Amniotic stem cell (primary cell): ENCODE data around the gene GRM2.
A peak's percentile ranks its signal among the peaks of the same experiment; 100 is the strongest.

Source experiments
- DNase-seq: peaks from one replicate; lab custom pipeline; 2025; lab: John Stamatoyannopoulos, UW

The GRM2 gene

DNA sequence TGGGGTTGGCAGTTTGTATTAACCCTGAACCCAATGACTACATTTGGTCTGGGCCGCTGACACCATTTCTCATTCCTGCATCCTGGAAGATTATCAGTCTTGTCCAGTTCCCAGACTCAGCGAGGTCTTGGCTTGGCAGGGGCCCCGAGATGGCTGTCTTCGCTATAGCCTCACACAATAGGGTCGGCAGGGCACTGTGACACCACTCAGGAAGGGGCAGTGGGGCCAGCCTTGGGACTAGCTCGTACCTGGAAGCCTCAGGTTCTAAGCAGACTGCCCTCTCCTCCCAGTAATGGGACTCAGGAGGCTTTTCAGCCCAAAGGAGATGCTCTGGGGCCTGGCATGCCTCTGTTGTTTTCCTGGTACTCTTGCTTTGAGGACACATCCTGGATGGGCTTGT, 26.7 kb upstream of the GRM2 start:
- no peak for DNase-seq

DNA sequence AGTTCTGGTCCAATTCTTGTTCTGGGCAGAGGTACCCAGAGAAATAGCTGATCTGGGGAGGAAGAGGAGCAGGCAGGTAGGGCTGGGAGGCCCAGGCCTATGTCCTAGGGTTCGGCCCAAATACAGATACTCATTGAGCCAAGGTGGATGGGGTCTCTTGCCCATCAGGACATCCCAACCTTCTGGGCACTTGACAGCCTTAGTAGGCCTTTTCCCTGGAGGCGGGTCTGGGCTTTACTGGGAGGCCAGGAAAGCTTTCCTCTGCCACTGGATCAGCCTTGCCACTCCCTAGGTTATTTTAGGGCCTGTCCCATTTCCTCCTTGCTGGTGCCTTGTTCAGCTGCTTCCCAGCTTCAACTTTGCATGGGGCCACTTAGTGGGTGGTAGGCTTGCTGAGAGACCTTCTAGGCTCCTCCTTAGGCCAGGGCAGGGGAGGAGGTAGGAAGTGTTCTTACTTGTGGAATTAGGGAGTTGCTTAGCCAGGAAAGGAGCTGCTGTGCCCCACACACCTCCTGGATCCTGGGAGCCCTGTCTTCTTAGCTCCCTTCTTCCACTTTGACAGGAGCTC, 26.1 kb upstream of the GRM2 start:
- no peak for DNase-seq

DNA sequence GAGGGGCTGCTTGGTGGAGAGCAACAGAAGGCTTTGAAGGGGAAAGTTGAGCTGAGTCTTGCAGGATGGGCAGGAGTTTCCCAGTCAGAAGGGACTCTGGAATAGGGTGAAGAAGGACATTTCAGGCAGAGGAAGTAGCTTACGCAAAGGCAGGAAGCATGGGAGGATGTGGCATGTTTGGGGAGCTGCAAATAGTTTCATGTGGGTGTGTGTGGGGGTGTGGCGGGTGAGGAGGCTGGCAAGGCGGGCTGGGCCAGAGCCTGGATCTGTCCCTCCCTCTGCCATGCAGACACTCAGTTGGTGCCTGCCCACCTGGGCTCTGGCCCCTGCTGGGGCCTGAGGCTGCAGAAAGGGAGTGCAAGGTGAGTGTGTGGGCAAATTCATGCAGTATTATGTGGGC, 25.4 kb upstream of the GRM2 start:
- no peak for DNase-seq

DNA sequence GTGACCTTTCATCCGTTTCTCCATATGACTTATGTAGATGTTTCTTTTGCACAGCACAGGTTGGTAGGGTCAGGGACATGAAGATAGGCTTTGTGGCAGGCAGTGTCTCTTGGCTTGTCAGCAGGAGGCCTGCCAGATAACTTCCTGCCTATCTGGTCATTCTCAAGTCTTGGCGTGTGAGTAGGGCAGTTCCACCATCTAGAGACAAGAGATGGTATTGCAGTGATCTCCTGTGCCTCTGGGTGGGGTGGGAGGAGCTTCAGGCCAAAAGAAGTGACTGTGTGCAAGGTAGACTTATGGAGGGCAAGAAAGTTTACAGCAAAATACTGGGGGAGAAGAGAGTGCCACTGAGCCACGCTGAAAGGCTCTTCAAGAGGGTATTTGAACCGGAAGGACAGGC, 24.8 kb upstream of the GRM2 start:
- peak; percentile 50 for DNase-seq

DNA sequence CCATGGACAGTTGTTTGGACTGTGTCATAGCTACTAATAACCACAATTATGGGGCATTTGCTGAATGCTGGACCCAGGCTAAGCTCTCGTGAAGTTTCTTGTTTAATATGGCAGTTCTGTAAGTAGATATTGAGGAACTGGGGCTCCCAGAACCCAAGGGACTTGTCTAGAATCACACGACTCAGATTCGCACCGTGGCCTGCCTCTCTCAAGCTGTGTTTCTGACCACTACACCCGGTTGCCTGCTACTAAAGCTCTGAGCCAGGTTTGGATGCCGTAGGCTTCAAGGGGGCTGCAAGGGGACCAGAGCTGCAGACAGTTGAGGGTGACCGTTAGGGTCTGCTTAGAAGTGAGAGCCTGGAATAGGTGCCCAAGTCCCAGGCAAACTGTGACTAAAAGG, 24.3 kb upstream of the GRM2 start:
- no peak for DNase-seq

DNA sequence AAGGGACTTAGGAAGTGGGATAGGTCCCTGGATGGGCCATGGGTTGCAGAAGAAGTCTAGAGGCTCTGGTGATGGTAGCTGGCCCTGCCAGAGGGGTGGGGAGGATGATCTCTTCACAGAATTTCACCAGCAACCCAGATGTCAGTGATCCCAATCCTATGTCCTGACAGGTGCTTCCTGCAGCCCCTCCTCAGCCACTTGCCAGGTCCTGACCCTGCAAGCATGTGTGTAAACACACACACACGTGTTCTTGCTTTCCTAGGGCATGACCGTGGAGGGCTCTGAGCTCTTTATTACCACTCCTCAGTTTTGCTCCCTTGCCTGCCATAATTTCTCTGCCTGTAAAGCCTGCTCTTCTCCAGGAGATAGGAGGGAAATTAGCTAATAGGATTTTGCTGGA, 23.3 kb upstream of the GRM2 start:
- DNase-seq, result no peak

DNA sequence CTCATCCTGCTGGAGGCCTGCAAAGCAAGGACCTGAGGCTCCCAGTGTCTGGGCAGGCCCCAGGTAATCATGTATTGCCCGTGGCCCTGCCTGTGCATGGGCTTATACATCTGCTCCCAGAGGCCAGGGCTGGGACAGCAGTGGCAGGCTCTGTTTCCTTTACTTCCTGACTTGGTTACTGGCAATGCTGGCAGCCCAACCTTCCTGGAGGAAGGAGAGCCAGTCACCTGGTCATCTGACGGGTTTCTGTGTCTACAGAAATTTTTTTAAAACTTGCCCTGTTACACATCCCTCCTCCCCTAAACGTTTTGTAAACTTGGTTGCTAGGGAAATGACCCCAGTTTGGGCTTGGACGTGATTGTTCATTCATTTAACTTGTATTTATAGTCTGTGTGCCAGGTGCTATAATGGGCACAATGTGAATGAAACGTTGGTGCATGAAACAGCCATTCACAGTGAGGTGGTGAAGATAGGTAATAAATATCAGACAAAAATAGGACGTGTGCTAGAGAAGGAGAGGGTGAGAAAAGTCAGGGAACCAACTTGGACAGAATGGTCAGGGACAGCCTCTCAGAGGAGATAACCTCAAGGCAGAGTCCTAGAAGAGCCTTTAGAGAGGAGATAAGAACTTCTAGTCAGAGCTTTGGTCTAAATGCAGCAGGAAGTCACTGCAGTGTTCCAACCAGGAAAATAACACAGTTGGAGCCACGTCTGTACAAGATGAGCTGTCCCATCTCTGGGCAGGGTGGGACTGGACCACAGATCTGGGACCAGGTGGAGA, 21.7 kb upstream of the GRM2 start:
- DNase-seq, result no peak

DNA sequence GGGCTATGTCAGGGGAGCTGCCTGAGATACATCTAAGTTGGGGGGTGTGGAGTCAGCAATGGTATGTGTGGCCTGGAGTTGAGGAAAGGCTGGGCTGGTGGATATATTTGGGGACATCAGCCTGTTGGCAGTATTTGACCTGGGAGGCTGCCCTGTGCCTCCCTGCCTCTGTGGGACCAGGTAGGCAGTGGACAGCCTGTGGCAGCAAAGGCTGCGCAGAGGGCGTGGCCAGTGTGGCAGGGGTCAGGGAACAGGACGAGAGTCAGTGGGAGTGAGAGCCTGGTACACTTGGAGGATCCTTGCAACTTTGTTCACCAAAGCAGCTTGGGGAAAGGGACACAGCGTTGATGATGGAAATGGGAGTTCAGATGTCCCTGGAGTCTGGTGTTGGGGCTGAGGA, 20.8 kb upstream of the GRM2 start:
- no peak for DNase-seq

DNA sequence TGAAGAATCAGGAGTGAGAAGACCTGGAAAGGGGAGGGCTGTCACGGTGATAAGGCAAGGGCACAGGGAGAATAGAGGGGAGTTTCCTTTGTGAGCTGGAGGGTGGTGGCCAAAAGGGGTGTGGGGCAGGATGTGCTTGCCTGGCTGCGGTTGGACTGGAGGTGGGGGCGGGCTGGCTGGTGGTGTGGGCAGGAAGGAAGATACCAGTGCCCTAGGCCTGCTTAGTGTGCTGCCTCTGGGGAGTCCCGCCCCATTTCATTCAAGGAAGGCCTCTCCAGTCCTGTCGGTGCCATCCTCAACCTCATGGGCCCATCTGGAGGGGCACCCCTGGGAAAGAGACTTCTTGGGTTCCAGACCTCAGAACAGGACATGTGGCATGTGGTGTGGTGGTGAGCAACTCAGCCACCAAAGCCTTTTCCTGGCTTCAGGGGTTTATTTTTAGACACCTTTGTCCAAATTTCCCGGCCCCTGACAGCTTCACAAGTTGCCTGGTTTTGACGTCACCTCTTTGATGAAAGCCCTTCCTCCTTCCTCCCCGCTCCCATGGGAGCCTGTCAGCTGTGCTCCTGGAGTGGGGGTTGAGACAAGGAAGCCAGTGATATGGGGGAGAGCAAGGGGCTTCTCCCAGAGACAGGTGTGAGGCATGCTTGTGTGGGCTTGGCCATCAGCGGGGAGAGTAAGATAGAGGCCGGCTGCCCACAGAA, 20.2 kb upstream of the GRM2 start:
- DNase-seq, result no peak

DNA sequence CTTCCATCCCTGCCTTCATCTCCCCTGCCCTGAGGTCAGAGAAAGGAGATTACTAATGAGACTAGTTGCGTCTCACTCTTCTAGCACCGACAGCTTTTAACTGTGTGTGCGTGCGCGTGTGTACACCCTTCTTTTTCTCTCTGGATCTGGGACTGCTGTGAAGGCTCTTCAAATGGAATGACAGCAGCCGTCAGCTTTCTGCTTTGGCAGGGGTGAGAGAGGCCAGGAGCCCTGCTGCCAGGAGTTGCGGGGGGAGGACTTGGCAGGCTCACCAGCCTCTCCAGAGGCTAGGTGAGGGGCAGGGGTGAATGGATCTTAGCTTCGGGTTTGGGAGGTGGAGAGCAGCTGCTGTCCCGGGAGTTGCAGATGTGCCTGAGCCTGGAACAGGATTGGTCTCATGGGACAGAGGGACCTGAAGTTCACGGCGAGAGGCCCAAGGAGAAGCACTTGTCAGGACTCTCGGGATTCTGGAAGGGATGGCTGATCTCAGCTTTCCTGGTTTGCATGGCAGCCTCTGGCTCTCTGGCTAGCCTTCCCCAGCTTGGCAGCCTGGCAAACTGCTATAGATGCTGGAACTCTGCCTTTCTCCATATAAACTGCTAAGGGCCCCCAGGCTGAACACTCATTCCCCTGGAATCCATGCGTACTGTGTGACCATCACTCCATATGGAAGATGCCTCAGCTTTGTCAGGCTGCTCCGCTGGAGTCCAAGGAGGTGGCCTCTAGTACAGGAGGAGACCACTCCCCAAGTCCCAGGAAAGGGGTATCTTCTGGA, 19.2 kb upstream of the GRM2 start:
- peak; percentile 29 for DNase-seq

DNA sequence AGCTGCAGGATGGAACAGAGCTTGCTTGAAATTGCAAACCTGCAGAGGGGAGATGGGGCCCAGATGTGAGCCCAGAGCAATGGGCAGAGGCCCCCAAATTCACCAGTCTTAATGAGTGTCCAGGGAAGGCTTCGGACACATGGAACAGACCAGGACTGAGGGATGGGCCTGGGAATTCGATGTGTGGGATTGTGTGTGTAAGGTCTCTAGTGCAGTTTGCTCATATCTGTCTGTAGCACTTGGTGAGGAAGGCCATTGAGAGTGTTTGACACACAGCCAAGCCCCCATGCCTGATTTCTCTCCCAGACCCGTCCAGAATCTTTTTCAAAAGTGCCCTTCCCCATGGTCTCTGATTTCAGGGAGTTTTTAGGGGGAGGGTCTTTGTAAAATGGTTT, 18.7 kb upstream of the GRM2 start:
- DNase-seq, result no peak

DNA sequence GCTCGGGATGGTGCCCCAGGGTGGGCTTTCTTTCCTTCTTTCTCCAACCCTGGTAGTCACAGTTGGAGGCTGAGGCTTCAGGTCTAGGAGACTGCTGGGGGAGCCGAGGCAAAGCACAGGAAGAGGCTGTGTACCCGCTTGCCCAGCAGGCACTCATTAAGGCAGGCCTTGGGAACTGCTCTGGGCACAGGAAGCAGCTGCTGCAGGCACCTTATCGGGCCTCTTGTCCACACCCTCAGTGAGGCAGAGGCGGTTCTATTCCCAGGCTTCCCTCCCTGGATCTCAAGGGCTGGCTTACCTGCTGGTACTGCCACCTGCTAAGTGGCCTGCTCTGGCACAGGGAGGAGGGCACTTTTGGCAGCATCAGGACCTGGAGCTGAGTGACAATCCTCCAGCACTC, 15.8 kb upstream of the GRM2 start:
- no peak for DNase-seq

DNA sequence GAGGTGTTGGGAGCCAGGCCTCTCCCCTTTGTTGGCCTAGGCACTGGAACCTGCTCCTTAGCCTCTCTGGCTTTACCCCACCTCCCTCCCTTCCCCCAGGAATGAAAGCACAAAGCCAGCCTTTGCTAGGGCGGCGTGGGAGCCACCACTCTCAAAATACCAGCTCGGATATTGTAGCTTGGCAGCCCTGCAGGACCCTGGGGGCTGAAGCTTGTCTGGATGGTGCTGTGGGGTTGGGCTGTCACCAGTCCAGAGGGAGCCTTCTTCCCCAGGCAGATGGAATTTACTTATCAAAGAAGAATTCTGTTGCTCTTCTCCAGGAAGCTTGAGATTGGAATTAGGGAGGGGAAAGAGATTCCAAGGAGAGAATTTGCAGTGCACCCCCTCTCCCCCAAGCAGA, 14.9 kb upstream of the GRM2 start:
- DNase-seq, result no peak

DNA sequence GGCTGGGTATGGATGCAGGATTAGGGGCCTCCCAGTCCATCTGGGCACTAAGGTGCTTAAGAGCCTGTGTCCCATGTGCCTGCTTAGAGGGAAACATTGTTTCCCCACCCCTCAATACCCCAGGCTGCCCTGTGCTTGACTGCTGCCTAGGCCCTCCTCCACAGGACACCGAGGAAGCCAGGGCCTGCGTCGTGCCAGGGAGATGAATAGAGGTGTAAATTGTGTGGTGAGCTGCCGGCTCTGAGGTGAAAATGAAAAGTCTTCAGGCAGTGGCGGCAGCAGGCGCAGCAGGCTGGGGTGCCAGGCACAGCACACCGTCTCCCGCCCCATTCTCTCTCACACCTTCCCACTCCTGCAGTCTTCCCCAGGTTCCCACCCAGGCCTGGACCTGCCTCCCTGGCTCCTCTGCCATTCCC, 13.9 kb upstream of the GRM2 start:
- DNase-seq, result no peak

DNA sequence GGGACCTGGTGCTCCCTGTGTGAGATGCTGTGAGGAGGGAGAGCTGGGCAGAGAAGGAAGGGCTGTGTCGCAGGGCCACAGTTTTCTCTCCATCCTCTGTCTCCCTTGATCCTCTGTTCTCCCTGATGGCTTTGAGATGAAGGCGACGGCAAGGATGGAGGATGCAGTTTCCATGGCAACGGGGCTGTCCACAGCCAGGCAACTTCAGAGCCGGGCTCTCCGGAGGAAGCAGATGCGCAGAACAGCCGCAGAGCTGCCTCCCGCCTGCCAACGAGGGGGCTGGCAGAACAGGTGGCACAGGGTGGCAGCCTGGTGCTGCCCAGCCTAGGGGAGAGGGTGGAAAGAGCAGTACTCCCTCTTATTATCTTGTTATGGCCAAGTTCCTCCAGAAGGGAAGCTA, 9.9 kb upstream of the GRM2 start:
- DNase-seq, result no peak

DNA sequence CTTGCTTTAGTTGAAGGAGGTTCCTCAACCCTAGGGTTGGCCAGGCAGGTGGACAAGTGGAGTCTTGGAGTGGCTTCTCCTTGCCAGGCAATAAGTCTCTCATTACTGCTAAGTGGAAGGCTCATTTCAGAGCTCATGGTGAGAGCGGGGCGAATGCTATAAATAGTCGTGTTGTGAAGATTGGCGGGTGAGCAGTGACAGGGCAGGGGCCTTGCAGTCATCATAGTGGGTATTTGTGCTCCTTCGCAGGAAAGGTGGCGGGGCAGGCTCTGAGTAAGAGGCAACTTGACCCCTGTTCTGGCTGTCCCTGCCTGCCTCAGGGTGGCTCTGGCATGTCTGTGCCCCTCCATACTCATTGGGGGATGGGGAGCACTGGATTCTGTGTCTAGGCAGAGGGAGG, 8.7 kb upstream of the GRM2 start:
- DNase-seq, result no peak

DNA sequence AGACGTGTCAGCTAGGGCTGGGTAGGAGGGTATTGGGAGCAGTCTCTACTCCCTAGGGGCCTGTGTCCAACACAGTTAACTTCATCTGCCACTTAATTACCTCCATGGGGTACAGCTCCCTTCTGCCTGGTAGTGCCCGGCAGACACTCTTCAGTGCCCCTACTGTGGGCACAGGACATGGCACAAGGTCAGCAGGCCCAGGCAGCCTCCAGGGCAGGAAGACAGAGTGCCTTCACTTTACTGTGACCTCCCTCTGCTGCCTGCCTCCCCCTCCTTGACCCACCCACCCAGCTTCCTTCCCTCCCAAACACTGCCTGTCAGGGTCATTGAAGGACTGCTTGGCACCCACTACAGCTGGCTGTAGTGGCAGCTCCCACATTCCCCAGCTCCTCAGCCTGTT, 6.5 kb upstream of the GRM2 start:
- no peak for DNase-seq

DNA sequence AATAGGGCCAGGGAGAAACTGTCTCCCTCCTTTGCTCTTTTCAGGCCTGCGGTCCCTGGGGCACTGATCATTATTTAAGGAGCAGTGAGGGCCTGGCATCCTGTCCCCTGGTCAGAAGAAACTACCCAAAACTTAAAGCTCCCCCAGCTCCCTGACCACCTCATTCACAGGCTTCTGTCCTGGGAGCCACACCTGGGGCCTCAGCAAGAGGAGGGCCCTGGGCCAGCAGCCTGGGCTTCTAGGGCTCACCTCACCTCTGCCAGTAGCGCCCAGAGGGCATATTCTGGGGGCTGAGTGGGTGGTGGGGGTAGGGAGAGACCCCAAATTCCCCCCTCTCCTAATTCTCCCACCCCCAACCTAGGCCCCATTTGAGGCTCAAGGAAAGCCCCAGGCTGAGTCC, 4.7 kb upstream of the GRM2 start:
- no peak for DNase-seq

DNA sequence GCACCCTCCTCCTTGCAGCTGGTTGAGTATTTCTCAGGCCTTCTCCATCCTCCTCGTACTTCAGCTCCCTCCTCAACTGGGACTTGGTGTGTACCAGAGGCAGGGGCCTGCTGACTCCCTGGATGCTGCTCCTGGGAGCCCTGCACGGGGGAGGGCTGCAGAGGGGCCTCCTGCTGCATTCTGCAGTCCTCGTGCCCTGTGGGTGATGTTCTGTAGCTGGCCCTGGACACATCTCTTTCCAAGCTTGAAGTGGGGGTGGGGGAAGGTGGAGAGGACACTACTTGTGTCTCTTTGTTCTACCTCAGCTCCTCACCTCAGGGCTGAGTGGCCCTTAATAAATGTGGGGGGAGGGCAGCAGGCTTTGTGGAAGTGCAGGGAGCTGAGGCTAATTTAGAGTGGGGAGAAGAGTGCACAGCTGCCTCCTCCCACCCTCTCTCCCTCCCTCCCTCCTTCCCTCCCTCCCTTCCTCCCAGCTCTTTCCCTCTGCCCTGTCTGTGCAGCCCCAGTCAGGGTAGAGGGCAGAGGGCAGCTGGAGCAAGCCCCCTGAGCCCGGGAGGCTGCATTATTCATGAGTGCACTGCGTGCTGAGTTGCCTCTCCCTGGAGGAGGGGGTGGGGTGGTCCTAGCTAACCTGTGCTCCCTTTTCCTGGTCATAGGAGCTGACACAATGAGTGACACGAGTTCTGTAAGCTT, 3.7 kb upstream of the GRM2 start:
- DNase-seq, result no peak

DNA sequence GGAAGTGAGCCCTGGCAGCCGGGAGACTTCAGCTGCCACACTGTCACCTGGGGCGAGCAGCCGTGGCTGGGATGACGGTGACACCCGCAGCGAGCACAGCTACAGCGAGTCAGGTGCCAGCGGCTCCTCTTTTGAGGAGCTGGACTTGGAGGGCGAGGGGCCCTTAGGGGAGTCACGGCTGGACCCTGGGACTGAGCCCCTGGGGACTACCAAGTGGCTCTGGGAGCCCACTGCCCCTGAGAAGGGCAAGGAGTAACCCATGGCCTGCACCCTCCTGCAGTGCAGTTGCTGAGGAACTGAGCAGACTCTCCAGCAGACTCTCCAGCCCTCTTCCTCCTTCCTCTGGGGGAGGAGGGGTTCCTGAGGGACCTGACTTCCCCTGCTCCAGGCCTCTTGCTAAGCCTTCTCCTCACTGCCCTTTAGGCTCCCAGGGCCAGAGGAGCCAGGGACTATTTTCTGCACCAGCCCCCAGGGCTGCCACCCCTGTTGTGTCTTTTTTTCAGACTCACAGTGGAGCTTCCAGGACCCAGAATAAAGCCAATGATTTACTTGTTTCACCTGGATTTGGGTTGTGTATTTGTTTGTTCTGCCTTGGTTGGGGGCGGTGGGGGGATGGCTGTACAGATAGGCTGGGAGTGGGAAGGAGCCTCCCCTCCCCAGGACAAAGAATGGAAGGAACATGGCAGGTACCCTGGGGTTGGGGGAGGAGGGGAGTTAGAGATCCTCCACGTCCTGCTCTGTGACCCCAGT, 2.9 kb upstream of the GRM2 start:
- no peak for DNase-seq

DNA sequence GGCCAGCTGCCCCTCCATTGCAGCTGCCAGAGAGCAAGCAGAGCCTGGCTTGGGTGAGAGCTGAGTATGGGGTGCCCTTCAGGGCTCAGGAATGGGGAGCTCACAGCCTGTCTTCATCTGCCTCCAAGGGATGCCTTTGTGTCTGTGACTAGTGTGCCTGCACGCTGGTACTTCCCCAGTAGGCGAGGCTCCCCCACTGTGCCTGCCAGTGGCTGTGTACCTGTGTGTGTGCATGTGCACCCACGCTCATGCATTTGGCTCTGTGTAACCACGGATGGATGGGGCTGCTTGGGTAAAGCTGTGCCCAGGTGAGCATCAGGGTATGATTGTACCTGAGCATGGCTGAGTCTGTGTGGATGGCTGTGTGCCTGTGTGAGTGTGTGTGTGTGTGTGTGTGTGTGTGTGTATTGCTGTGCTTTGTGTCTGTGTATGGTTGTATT, 2.3 kb upstream of the GRM2 start:
- no peak for DNase-seq
